GM19099 (cell line): ENCODE results near the gene MYOG.

Experiments used
- POLR2A ChIP-seq: IDR thresholded peaks from 3 replicates; pipeline ENCODE4 v1.6.1; 2011; ENCODE audit warnings: low read depth; ENCODE audit not compliant: insufficient read length; ENCODE audit errors: extremely low read depth

MYOG gene

DNA sequence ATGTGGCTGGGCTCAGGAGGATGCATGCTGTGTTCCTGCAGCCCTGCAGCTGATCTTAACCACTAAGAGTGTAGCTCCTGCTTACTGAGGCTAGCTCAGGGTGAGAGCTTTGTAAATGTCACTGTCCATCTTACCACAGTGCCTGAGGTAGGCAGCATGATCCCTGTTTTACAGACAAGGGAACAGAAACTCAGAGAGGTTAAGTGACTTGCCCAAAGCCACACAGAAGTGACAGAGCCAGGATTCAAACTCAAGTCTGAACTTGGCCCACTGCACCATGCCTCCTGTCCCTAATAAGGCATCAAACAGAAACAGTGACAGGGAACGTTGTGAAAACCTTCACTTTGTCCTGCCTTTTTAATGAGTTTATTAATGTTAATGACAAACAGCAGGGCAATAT lies 31.6 kb downstream of the MYOG start:
- no peak for TF ChIP-seq POLR2A

DNA sequence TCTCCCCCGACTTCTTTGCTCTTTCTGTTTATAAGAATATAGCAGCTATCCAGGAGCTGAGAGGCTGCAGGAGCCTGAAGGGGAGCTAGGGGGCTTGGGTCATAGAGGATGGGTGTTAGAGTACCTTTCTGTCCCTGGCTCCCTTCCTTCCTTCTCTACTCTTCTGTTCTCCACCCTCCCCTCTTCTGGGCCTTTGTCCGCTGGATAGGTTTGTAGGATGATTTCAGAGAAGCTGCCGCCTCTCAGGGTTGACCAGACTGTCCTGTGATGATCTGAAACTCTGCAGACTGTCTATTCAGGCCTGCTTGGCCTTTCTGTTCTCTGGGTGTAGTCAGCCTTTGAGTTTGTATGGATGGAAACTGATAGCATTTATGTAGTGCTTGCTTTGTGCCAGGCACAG lies 33.2 kb downstream of the MYOG start:
- TF ChIP-seq POLR2A = no peak

DNA sequence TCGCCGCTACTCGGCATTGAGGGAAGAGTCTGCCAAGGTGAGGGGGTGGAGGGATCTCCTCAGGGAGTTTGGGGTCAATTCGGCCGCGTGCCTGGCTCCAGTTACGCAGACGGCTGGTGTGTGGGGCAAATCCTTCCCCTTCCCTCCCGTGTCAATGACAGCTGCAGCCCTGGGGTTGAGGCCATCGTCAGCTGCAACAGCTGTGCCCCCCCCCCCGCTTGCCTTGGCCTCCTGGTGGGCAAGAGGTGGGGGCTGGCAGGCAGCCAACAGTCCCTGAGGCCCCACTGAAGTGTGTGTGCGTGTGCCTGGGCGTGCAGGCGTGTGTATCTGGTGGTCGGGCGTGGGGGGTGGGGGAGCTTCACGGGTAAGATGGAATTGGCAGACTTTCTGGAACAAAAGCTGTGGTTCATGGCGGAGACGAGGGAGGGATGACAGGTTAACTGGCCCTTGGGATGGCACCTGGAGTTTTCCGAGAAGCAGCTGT lies 33.9 kb downstream of the MYOG start:
- TF ChIP-seq POLR2A = no peak

GRCh38 chr1:203050826-203051225 lies 35.0 kb downstream of the MYOG start:
- no peak for TF ChIP-seq POLR2A

- TF ChIP-seq POLR2A = no peak
These were observed 36.1 kb downstream of the MYOG start for GRCh38 chr1:203049576-203050180.

DNA sequence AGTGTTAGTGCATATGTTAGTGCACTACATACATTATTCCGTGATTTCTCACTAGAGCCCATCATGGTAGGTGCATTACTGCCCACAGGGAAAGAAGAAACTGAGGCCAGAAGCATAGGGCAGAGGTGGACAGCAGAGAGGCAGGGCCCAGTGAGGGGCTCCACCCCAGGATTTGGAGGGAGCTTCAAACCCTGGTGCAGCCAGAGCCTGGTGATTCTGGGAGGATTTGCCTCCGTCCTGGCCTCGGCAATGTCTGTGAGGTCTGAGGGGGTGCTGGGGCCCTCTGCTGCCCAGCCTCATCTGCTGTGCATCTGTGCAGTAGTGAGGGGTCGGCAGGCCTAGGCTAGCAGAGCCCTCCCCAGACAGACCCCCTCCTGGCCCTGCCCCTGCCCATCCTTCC lies 36.7 kb downstream of the MYOG start:
- TF ChIP-seq POLR2A = no peak

DNA sequence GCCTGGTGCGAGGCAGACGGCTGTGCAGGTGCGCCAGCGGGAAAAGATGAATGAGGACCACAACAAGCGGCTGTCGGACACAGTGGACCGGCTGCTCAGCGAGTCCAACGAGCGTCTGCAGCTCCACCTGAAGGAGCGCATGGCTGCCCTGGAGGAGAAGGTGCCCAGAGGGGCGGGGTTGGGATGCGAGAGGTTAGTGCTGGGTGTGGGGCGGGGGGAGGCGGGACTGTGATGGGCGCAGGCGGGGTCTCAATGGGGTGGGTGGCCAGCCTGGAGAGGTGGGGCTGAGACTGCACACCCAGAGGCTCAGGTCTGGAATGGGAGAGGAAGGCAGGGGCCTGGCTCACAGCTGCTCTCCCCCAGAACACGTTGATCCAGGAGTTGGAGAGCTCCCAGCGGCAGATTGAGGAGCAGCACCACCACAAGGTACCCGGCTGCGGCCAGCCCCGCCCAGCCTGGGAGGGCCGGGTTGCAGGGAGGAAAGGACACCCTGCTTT lies 37.2 kb downstream of the MYOG start:
- TF ChIP-seq POLR2A = no peak

GRCh38 chr1:203048086-203048485 lies 37.7 kb downstream of the MYOG start:
- no peak for TF ChIP-seq POLR2A

GRCh38 chr1:203046984-203047630 lies 38.7 kb downstream of the MYOG start:
- no peak for TF ChIP-seq POLR2A

DNA sequence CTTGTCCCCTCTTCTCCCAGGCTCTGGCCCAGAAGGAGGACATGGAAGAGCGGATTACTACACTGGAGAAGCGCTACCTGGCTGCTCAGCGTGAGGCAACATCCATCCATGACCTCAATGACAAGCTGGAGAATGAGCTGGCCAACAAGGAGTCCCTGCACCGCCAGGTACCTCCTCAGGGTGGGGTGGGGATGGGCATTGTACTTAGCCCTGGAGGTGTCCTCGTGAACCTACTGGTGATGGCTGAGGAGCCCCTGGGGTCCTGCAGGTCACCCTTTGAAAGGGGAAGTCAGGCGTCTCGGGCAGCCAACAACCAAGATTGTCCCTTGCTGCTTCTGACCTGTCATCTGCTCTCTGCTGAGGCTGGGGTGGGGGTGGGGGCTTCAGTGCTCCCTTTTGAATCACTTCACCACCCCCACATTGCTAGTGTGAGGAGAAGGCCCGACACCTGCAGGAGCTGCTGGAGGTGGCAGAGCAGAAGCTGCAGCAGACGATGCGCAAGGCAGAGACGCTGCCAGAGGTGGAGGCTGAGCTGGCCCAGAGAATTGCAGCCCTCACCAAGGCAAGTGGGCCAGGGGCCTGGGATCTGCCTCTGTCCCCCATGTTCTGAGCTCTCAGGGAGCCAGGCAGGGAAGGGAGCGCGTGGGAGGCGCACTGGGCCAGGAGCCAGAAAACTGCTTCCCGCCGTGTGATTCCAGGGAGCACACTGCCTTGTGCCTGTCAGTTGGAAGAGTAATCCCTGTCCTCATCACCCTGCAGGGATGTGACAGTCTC lies 39.8 kb downstream of the MYOG start:
- no peak for TF ChIP-seq POLR2A

DNA sequence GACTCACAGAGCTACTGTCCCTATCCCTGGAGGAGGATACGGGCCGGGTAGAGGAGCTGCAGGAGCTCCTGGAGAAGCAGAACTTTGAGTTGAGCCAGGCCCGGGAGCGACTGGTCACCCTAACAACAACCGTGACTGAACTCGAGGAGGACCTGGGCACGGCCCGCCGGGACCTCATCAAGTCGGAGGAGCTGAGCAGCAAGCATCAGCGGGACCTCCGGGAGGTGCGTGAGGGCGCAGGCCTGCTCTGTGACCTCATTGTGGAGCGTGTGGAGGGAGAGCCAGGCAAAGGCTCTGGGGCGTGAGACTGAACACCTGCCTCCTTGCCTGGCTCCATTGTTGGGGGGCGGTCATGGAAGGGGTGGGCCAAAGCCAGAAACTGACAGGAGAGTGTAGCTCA lies 40.5 kb downstream of the MYOG start:
- TF ChIP-seq POLR2A = no peak

DNA sequence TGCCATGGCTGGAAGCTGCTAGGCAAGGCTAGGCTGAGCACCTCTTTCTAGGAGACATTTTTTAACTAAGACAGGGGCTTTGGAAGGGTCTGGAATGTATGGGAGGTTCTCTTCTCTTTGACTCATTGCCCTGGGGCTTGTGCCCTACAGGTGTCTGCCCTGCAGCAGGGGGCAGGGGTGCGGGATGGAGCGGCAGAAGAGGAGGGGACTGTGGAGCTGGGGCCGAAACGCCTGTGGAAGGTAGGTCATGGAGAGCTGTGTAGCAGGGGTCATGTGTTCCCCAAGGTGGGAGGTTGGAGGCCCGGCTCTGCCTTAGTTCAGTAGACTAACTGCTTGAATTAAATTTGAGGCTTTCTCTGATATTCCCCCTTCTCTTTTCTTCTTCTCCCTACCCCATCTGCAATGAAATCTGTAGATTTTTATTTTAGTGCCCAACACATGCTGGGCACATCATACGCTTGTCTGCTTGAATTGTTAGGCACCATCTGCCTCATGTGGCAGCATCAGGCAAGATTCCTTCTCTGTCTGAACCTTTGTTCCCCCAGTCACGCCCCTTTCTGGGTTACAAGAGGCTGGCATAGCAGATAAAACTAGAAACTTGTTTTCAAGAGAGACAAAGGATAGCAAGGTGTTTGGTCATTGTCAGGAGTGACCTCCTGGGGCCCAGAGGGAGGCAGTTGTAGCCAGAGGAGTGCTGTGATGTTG lies 41.1 kb downstream of the MYOG start:
- no peak for TF ChIP-seq POLR2A

- no peak for TF ChIP-seq POLR2A
These were observed 41.8 kb downstream of the MYOG start for GRCh38 chr1:203043830-203044545.

GRCh38 chr1:203041351-203041932 lies 44.4 kb downstream of the MYOG start:
- TF ChIP-seq POLR2A = no peak
